H9 (cell line): Measurements from ENCODE around the gene SHISA9. TPM values are rescaled to one million over a fixed set of nuclear protein-coding genes. Genes with fewer than 3 reads are reported as not detected.

Experiments
- DNase-seq: peaks from one replicate; pipeline ENCODE4 v3.0.0-alpha.2; 2017
- H2AFZ ChIP-seq: one replicate; pipeline ENCODE4 v1.6.1; 2013; ENCODE audit warnings: mild to moderate bottlenecking, low read length, control low read depth, moderate library complexity
- H2AK5ac ChIP-seq: 2 replicates; pipeline ENCODE4 v1.6.1; 2013; ENCODE audit warnings: low read length, control low read depth, mixed read lengths; ENCODE audit not compliant: insufficient read length
- H2BK120ac ChIP-seq: one replicate; pipeline ENCODE4 v1.6.1; 2013; ENCODE audit warnings: low read depth, mild to moderate bottlenecking, low read length, control low read depth, inconsistent platforms; ENCODE audit not compliant: poor library complexity, severe bottlenecking
- H2BK12ac ChIP-seq: 2 replicates; pipeline ENCODE4 v1.6.1; 2013; ENCODE audit warnings: low read length, control low read depth, mixed read lengths, low read depth; ENCODE audit not compliant: insufficient read length
- H2BK15ac ChIP-seq: 2 replicates; pipeline ENCODE4 v1.6.1; 2013; ENCODE audit warnings: low read depth, low read length, control low read depth
- H2BK20ac ChIP-seq: one replicate; pipeline ENCODE4 v1.6.1; 2013; ENCODE audit warnings: low read depth, mild to moderate bottlenecking, low read length, control low read depth, inconsistent platforms; ENCODE audit not compliant: poor library complexity, severe bottlenecking
- H2BK5ac ChIP-seq: 2 replicates; pipeline ENCODE4 v1.6.1; 2013; ENCODE audit warnings: low read length, control low read depth, mixed read lengths; ENCODE audit not compliant: insufficient read length
- H3K14ac ChIP-seq: 2 replicates; pipeline ENCODE4 v1.6.1; 2013; ENCODE audit warnings: low read length, control low read depth; ENCODE audit not compliant: insufficient read depth
- H3K18ac ChIP-seq: 2 replicates; pipeline ENCODE4 v1.6.1; 2013; ENCODE audit warnings: low read depth, mild to moderate bottlenecking, mixed read lengths, low read length, control low read depth; ENCODE audit not compliant: insufficient read length
- H3K23ac ChIP-seq: 2 replicates; pipeline ENCODE4 v1.6.1; 2013; ENCODE audit warnings: low read length, control low read depth, mixed read lengths, low read depth; ENCODE audit not compliant: insufficient read length
- H3K23me2 ChIP-seq: 2 replicates; pipeline ENCODE4 v1.6.1; 2013; ENCODE audit warnings: low read depth, mild to moderate bottlenecking, mixed read lengths, low read length, control low read depth; ENCODE audit not compliant: insufficient read length, poor library complexity, severe bottlenecking
- H3K27ac ChIP-seq: 2 replicates; pipeline ENCODE4 v1.5.1; 2013; ENCODE audit warnings: low read length, control low read depth, mixed read lengths, low read depth; ENCODE audit not compliant: insufficient read length
- H3K27me3 ChIP-seq: 2 replicates; pipeline ENCODE4 v1.6.1; 2013; ENCODE audit warnings: low read length, control low read depth, inconsistent platforms; ENCODE audit not compliant: insufficient read depth
- H3K4ac ChIP-seq: 2 replicates; pipeline ENCODE4 v1.6.1; 2013; ENCODE audit warnings: low read depth, mild to moderate bottlenecking, control low read depth, inconsistent platforms, low read length, moderate library complexity
- H3K4me1 ChIP-seq: 2 replicates; pipeline ENCODE4 v1.6.1; 2013; ENCODE audit warnings: low read length, control low read depth, inconsistent platforms; ENCODE audit not compliant: insufficient read depth
- H3K4me2 ChIP-seq: 2 replicates; pipeline ENCODE4 v1.6.1; 2013; ENCODE audit warnings: low read length, control low read depth, mixed read lengths; ENCODE audit not compliant: insufficient read length, insufficient read depth
- H3K56ac ChIP-seq: 2 replicates; pipeline ENCODE4 v1.6.1; 2013; ENCODE audit warnings: low read depth, mild to moderate bottlenecking, mixed read lengths, low read length, control low read depth; ENCODE audit not compliant: insufficient read length
- H3K79me1 ChIP-seq: 2 replicates; pipeline ENCODE4 v1.6.1; 2013; ENCODE audit warnings: low read depth, mild to moderate bottlenecking, moderate library complexity, low read length, control low read depth, inconsistent platforms; ENCODE audit not compliant: insufficient read depth, poor library complexity, severe bottlenecking
- H3K79me2 ChIP-seq: 2 replicates; pipeline ENCODE4 v1.6.1; 2013; ENCODE audit warnings: low read length, control low read depth, inconsistent platforms; ENCODE audit not compliant: insufficient read depth
- H3K9ac ChIP-seq: 2 replicates; pipeline ENCODE4 v1.6.1; 2013; ENCODE audit warnings: low read length, control low read depth, mixed read lengths; ENCODE audit not compliant: insufficient read length; ENCODE audit errors: extremely low read depth
- H3K9me3 ChIP-seq: one replicate; pipeline ENCODE4 v1.6.1; 2013; ENCODE audit warnings: low read depth, low read length, inconsistent platforms; ENCODE audit not compliant: control insufficient read depth
- H3T11ph ChIP-seq: one replicate; pipeline ENCODE4 v1.6.1; 2013; ENCODE audit warnings: mild to moderate bottlenecking, low read length, control low read depth, inconsistent platforms
- H4K20me1 ChIP-seq: one replicate; pipeline ENCODE4 v1.6.1; 2013; ENCODE audit not compliant: control insufficient read depth, insufficient read length, insufficient read depth
- H4K5ac ChIP-seq: 2 replicates; pipeline ENCODE4 v1.6.1; 2013; ENCODE audit warnings: low read depth, mild to moderate bottlenecking, mixed read lengths, low read length, control low read depth; ENCODE audit not compliant: insufficient read length
- H4K8ac ChIP-seq: replicated peaks from 2 replicates; pipeline ENCODE4 v1.6.1; 2013; ENCODE audit warnings: low read length, control low read depth, mixed read lengths, low read depth; ENCODE audit not compliant: insufficient read length
- H4K91ac ChIP-seq: 2 replicates; pipeline ENCODE4 v1.6.1; 2013; ENCODE audit warnings: low read depth, mild to moderate bottlenecking, moderate library complexity, mixed read lengths, low read length, control low read depth; ENCODE audit not compliant: insufficient read length
- H3K27ac Mint-ChIP-seq, 3 experiments: 2 replicates in 2 of 3; 3 replicates in 1 of 3; pipeline ENCODE4 v1.8.0; 2020 to 2021; ENCODE audit warnings: mixed read lengths in 3 of 3, mild to moderate bottlenecking in 1 of 3, moderate library complexity in 1 of 3
- H3K27me3 Mint-ChIP-seq: 2 replicates; pipeline ENCODE4 v1.8.0; 2021; ENCODE audit warnings: low read depth, mild to moderate bottlenecking, moderate library complexity, mixed read lengths
- H3K36me3 Mint-ChIP-seq, 3 experiments: 2 replicates in 2 of 3; 3 replicates in 1 of 3; pipeline ENCODE4 v1.8.0; 2020 to 2021; ENCODE audit warnings: low read depth in 3 of 3, mixed read lengths in 3 of 3; ENCODE audit not compliant: insufficient read depth in 1 of 3
- H3K4me1 Mint-ChIP-seq, 2 experiments: 2 replicates each; pipeline ENCODE4 v1.8.0; 2020; ENCODE audit warnings: mixed read lengths in 2 of 2
- H3K4me3 Mint-ChIP-seq, 2 experiments: 2 replicates in 1 of 2; 3 replicates in 1 of 2; pipeline ENCODE4 v1.8.0; 2020 to 2021; ENCODE audit warnings: mild to moderate bottlenecking in 2 of 2, mixed read lengths in 2 of 2, moderate library complexity in 1 of 2
- H3K9me3 Mint-ChIP-seq, 2 experiments: 2 replicates in 1 of 2; 3 replicates in 1 of 2; pipeline ENCODE4 v1.8.0; 2020; ENCODE audit warnings: mild to moderate bottlenecking in 2 of 2, mixed read lengths in 2 of 2, moderate library complexity in 1 of 2
- WGBS: extraction: QIAGEN DNeasy Blood & Tissue Kit; methylation state at CpG from one replicate; pipeline ENCODE4 v1.1.7; 2013; ENCODE audit warnings: missing lambda C conversion rate, low lambda C conversion rate, mixed read lengths; ENCODE audit not compliant: insufficient read length; ENCODE audit errors: extremely low coverage; 5-methylcytosine and 5-hydroxymethylcytosine counted together
- total RNA-seq: library from RNA; stranded (reverse); gene quantifications from 2 replicates; pipeline ENCODE4 v1.2.1, GENCODE V29; 2021
- TF ChIP-seq, protein P1 (sequence below): fragments of 200-600 bp; sonication (generic); conservative IDR thresholded peaks from 3 replicates; pipeline ENCODE4 v1.8.0; 2021; ENCODE audit warnings: antibody characterized with exemption, mild to moderate bottlenecking

The SHISA9 gene
- total RNA-seq, 1 experiment from 2014 or later, result 7.0 TPM

GRCh38 chr16:13158427-13158826 lies 257.0 kb downstream of the SHISA9 start:
- Histone ChIP-seq H2BK12ac (no peak overlapping the region), H4K20me1 (no peaks in the 10 kb centered on the region), H3K79me1 (no peaks in the 10 kb centered on the region), H3K23me2 (no peaks in the 10 kb centered on the region), H3K79me2 (peaks cover 4% of the 10 kb centered on the region; the same call in 1 of the 2 replicates), H3K4me2 (no peak overlapping the region), H4K8ac (no peak overlapping the region), H3K9ac (no peak overlapping the region), H3K4me1 (peaks cover 20% of the 10 kb centered on the region; the same call in 1 of the 2 replicates), H3T11ph (no peak overlapping the region), H3K14ac (no peak overlapping the region), H3K9me3 (no peaks in the 10 kb centered on the region), H2AFZ (no peak overlapping the region), H2AK5ac (no peak overlapping the region), H3K56ac (no peak overlapping the region), H2BK5ac (no peak overlapping the region), H2BK20ac (no peak overlapping the region), H3K18ac (no peak overlapping the region), H4K5ac (no peak overlapping the region), H4K91ac (no peak overlapping the region), H2BK15ac (no peak overlapping the region), H3K27me3 (no peaks in the 10 kb centered on the region), H2BK120ac (no peak overlapping the region), H3K27ac (no peak overlapping the region), H3K23ac (no peak overlapping the region), H3K4ac (no peak overlapping the region)
- no CpG with 5 or more reads among the region's 3 CpGs for WGBS
- TF ChIP-seq, protein P1, sequence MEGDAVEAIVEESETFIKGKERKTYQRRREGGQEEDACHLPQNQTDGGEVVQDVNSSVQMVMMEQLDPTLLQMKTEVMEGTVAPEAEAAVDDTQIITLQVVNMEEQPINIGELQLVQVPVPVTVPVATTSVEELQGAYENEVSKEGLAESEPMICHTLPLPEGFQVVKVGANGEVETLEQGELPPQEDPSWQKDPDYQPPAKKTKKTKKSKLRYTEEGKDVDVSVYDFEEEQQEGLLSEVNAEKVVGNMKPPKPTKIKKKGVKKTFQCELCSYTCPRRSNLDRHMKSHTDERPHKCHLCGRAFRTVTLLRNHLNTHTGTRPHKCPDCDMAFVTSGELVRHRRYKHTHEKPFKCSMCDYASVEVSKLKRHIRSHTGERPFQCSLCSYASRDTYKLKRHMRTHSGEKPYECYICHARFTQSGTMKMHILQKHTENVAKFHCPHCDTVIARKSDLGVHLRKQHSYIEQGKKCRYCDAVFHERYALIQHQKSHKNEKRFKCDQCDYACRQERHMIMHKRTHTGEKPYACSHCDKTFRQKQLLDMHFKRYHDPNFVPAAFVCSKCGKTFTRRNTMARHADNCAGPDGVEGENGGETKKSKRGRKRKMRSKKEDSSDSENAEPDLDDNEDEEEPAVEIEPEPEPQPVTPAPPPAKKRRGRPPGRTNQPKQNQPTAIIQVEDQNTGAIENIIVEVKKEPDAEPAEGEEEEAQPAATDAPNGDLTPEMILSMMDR, result no peak
- no peak for DNase-seq
- Mint-ChIP-seq H3K4me3 (no peak overlapping the region), H3K27me3 (no peaks in the 10 kb centered on the region), H3K9me3 (no peaks in the 10 kb centered on the region), H3K36me3 (no peaks in the 10 kb centered on the region), H3K27ac (peak overlapping the region in 1 of 3 experiments; percentile 9; a peak in 1 of 7 replicates), H3K4me1 (peaks cover 45 to 57% of the 10 kb centered on the region in 2 experiments)
